HepG2 (cell line): ENCODE measurements around the gene SLC29A1. TPM values are rescaled to one million over a fixed set of nuclear protein-coding genes. Genes with fewer than 3 reads are reported as not detected.

ENCODE experiments used
- ISL2 ChIP-seq: sonication (generic); formaldehyde crosslinking; IDR thresholded peaks from 2 replicates; pipeline ENCODE4 v1.5.0; 2020; ENCODE audit warnings: missing genetic modification reagents
- MLLT10 ChIP-seq: sonication (generic); formaldehyde crosslinking; IDR thresholded peaks from 2 replicates; pipeline ENCODE4 v1.4.0; 2020; ENCODE audit warnings: missing genetic modification reagents
- NFIB ChIP-seq: sonication (generic); formaldehyde crosslinking; IDR thresholded peaks from 2 replicates; pipeline ENCODE4 v1.9.0; 2021; ENCODE audit warnings: missing genetic modification reagents, mild to moderate bottlenecking, borderline replicate concordance
- TRIM24 ChIP-seq: sonication (generic); formaldehyde crosslinking; IDR thresholded peaks from 2 replicates; pipeline ENCODE4 v1.8.0; 2022; ENCODE audit warnings: mild to moderate bottlenecking, missing genetic modification reagents
- ZMYM3 ChIP-seq: sonication (generic); formaldehyde crosslinking; IDR thresholded peaks from 2 replicates; pipeline ENCODE4 v1.5.1; 2020; ENCODE audit warnings: mild to moderate bottlenecking, missing genetic modification reagents
- ZNF251 ChIP-seq: sonication (generic); formaldehyde crosslinking; IDR thresholded peaks from 2 replicates; pipeline ENCODE4 v1.9.0; 2021; ENCODE audit warnings: mild to moderate bottlenecking, missing genetic modification reagents
- ZNF292 ChIP-seq: sonication (generic); formaldehyde crosslinking; IDR thresholded peaks from 2 replicates; pipeline ENCODE4 v1.8.1; 2022; ENCODE audit warnings: mild to moderate bottlenecking, low read depth, missing genetic modification reagents, borderline replicate concordance
- ZNF446 ChIP-seq: sonication (generic); formaldehyde crosslinking; IDR thresholded peaks from 2 replicates; pipeline ENCODE4 v1.5.0; 2020; ENCODE audit warnings: mild to moderate bottlenecking, missing genetic modification reagents
- ZNF619 ChIP-seq: sonication (generic); formaldehyde crosslinking; IDR thresholded peaks from 2 replicates; pipeline ENCODE4 v1.4.0; 2020; ENCODE audit warnings: mild to moderate bottlenecking, missing genetic modification reagents
- polyA plus RNA-seq, 8 experiments: library from polyadenylated mRNA; depleted of rRNA in 3 of 8; stranded (reverse) in 7 of 8; unstranded in 1 of 8; fragments of >200 nt; fragmentation: Illumina TruSeq in 4 of 8; extraction: Trizol in 4 of 8; gene quantifications; 2 replicates each; pipeline versions ENCODE4 v1.2.1 to v1.2.3, GENCODE V29; 2011 to 2016; ENCODE audit warnings: low read depth in 4 of 8, missing spikeins in 1 of 8, mixed read lengths in 1 of 8; ENCODE audit not compliant: insufficient read depth in 1 of 8
- total RNA-seq, 5 experiments: library from RNA; depleted of rRNA; stranded (reverse); fragments of >200 nt; fragmentation: Illumina TruSeq; extraction: Trizol; gene quantifications; 2 replicates each; pipeline ENCODE4 v1.2.3, GENCODE V29; 2016; ENCODE audit warnings: low read depth in 1 of 5
- TF ChIP-seq, protein P1 (sequence below): IDR thresholded peaks from 2 replicates; pipeline ENCODE4 v1.6.1; 2012; ENCODE audit warnings: low read depth, low read length, improper control_type of control experiment
- TF ChIP-seq, protein P2 (sequence below): IDR thresholded peaks from 2 replicates; pipeline ENCODE4 v1.6.1; 2016; ENCODE audit warnings: low read depth, borderline replicate concordance
- TF ChIP-seq, protein P3 (sequence below): sonication (generic); formaldehyde crosslinking; IDR thresholded peaks from 2 replicates; pipeline ENCODE4 v1.5.1; 2020; ENCODE audit warnings: mild to moderate bottlenecking, missing genetic modification reagents, borderline replicate concordance
- TF ChIP-seq, protein P4 (sequence below): sonication (generic); formaldehyde crosslinking; IDR thresholded peaks from 2 replicates; pipeline ENCODE4 v1.4.0; 2020; ENCODE audit warnings: missing genetic modification reagents, borderline replicate concordance
- TF ChIP-seq, protein P5 (sequence below): sonication (generic); formaldehyde crosslinking; IDR thresholded peaks from 2 replicates; pipeline ENCODE4 v1.5.1; 2020; ENCODE audit warnings: missing genetic modification reagents, mild to moderate bottlenecking, borderline replicate concordance

The SLC29A1 gene
- total and polyA plus RNA-seq, 2 of the 13 experiments (the other 11 are each of a cell fraction or from before 2014, with no cell fraction given): 43.2 to 106 TPM

DNA sequence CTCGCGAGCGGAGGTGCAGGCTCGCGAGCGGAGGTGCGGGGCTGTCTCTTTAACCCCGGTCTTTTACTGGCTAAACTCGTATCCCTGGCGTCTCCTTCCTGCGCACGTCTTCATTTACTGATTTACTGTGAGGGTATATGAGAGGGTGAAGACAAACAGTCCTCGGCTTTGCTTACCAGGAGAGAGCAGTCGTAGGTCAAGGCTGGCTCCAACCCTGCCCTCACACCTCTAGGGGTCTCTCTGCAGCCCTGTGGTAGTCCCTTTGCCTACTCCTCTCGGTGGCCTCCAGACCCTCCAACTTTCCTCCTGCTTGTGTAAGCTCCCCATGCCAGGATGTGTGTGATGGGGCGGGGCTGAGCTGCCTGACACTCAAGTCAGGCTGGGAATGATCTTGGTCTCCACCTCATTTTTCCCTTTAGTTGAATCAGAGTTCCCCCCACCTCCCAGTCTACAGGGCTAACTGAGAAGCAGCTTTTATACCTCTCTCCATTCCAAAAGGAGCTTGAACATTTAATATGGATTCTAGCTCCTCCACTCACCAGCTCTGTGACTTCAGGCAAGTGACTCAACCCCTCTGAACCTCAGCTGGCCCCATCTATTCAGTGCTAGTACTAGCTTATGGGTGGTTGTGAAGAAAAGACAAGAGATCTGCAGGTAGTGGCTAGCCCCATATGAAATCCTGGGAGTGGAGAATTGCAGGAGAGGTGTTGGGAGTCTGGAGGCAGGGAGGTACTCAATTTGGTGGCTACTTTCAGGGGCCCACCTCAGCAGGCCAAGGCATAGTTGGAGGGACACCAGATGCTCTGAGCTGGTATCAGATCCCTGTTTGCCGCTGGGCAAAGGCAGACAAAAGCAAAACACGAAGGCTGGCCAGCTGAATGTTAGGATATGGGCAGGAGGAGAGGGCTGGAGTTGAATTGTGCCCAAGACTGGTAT lies 902 bp downstream of the SLC29A1 start (continued):
- TF ChIP-seq ZMYM3 (CRISPR knock-in tag) (0 out of 2 replicates have a peak, but pooled peaks have one; percentile 51), ZNF251 (CRISPR knock-in tag) (no peak), TRIM24 (CRISPR knock-in tag) (no peak), NFIB (no peak), ZNF292 (CRISPR knock-in tag) (0 out of 2 replicates have a peak, but pooled peaks have one; percentile 31), ISL2 (no peak), ZNF446 (no peak), ZNF619 (CRISPR knock-in tag) (no peak), MLLT10 (CRISPR knock-in tag) (no peak)
- TF ChIP-seq, protein P1, sequence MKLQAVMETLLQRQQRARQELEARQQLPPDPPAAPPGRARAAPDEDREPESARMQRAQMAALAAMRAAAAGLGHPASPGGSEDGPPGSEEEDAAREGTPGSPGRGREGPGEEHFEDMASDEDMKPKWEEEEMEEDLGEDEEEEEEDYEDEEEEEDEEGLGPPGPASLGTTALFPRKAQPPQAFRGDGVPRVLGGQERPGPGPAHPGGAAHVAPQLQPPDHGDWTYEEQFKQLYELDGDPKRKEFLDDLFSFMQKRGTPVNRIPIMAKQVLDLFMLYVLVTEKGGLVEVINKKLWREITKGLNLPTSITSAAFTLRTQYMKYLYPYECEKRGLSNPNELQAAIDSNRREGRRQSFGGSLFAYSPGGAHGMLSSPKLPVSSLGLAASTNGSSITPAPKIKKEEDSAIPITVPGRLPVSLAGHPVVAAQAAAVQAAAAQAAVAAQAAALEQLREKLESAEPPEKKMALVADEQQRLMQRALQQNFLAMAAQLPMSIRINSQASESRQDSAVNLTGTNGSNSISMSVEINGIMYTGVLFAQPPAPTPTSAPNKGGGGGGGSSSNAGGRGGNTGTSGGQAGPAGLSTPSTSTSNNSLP: 0 out of 2 replicates have a peak, but pooled peaks have one; percentile 2
- TF ChIP-seq, protein P2, sequence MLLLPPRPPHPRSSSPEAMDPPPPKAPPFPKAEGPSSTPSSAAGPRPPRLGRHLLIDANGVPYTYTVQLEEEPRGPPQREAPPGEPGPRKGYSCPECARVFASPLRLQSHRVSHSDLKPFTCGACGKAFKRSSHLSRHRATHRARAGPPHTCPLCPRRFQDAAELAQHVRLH (CRISPR knock-in tag): no peak
- TF ChIP-seq, protein P3, sequence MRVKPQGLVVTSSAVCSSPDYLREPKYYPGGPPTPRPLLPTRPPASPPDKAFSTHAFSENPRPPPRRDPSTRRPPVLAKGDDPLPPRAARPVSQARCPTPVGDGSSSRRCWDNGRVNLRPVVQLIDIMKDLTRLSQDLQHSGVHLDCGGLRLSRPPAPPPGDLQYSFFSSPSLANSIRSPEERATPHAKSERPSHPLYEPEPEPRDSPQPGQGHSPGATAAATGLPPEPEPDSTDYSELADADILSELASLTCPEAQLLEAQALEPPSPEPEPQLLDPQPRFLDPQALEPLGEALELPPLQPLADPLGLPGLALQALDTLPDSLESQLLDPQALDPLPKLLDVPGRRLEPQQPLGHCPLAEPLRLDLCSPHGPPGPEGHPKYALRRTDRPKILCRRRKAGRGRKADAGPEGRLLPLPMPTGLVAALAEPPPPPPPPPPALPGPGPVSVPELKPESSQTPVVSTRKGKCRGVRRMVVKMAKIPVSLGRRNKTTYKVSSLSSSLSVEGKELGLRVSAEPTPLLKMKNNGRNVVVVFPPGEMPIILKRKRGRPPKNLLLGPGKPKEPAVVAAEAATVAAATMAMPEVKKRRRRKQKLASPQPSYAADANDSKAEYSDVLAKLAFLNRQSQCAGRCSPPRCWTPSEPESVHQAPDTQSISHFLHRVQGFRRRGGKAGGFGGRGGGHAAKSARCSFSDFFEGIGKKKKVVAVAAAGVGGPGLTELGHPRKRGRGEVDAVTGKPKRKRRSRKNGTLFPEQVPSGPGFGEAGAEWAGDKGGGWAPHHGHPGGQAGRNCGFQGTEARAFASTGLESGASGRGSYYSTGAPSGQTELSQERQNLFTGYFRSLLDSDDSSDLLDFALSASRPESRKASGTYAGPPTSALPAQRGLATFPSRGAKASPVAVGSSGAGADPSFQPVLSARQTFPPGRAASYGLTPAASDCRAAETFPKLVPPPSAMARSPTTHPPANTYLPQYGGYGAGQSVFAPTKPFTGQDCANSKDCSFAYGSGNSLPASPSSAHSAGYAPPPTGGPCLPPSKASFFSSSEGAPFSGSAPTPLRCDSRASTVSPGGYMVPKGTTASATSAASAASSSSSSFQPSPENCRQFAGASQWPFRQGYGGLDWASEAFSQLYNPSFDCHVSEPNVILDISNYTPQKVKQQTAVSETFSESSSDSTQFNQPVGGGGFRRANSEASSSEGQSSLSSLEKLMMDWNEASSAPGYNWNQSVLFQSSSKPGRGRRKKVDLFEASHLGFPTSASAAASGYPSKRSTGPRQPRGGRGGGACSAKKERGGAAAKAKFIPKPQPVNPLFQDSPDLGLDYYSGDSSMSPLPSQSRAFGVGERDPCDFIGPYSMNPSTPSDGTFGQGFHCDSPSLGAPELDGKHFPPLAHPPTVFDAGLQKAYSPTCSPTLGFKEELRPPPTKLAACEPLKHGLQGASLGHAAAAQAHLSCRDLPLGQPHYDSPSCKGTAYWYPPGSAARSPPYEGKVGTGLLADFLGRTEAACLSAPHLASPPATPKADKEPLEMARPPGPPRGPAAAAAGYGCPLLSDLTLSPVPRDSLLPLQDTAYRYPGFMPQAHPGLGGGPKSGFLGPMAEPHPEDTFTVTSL (CRISPR knock-in tag): no peak
- TF ChIP-seq, protein P4, sequence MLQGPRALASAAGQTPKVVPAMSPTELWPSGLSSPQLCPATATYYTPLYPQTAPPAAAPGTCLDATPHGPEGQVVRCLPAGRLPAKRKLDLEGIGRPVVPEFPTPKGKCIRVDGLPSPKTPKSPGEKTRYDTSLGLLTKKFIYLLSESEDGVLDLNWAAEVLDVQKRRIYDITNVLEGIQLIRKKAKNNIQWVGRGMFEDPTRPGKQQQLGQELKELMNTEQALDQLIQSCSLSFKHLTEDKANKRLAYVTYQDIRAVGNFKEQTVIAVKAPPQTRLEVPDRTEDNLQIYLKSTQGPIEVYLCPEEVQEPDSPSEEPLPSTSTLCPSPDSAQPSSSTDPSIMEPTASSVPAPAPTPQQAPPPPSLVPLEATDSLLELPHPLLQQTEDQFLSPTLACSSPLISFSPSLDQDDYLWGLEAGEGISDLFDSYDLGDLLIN (CRISPR knock-in tag): 0 out of 2 replicates have a peak, but pooled peaks have one; percentile 15
- TF ChIP-seq, protein P5, sequence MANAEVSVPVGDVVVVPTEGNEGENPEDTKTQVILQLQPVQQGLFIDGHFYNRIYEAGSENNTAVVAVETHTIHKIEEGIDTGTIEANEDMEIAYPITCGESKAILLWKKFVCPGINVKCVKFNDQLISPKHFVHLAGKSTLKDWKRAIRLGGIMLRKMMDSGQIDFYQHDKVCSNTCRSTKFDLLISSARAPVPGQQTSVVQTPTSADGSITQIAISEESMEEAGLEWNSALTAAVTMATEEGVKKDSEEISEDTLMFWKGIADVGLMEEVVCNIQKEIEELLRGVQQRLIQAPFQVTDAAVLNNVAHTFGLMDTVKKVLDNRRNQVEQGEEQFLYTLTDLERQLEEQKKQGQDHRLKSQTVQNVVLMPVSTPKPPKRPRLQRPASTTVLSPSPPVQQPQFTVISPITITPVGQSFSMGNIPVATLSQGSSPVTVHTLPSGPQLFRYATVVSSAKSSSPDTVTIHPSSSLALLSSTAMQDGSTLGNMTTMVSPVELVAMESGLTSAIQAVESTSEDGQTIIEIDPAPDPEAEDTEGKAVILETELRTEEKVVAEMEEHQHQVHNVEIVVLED (CRISPR knock-in tag): no peak
